Measurements from ENCODE around the gene CCNA2. TPM values are rescaled to one million over a fixed set of nuclear protein-coding genes. Genes with fewer than 3 reads are reported as not detected.

CCNA2 gene
- total RNA-seq, 1 experiment from 2014 or later: 105 TPM

GRCh38 chr4:121791481-121791880, 32.2 kb downstream of the CCNA2 start:
- Histone ChIP-seq H3K4me1 (ENCODE audit: insufficient read depth, low read length, poor library complexity, severe bottlenecking) (peaks cover 24% of the 10 kb centered on the region), H3K27me3 (replicated peaks; ENCODE audit: insufficient read depth, low read depth, low read length, poor library complexity) (no peaks in the 10 kb centered on the region), H3K36me3 (ENCODE audit: insufficient read depth, low read length, poor library complexity, severe bottlenecking) (no peaks in the 10 kb centered on the region), H3K9me3 (ENCODE audit: low read depth, low read length, poor library complexity, severe bottlenecking) (no peaks in the 10 kb centered on the region), H3K27ac (ENCODE audit: low read depth, low read length, poor library complexity, severe bottlenecking) (no peak overlapping the region), H3K4me3 (ENCODE audit: low read depth, low read length, poor library complexity, severe bottlenecking) (no peak overlapping the region)
- DNase-seq (ENCODE audit: low spot score): no peak
- no TSS peak for BruUV-seq (replicated peaks)
- intact Hi-C loops (cut with micrococcal nuclease; ENCODE audit: unreplicated experiment): no loop called here
- ChIA-PET POLR2A (ENCODE audit: low non-redundant PET) (no interaction called here), CTCF (no interaction called here)
- TF ChIP-seq EZH2 (IDR thresholded peaks at IDR 0.05; ENCODE audit: borderline replicate concordance, low read depth, low read length, poor library complexity, severe bottlenecking) (no peak), CTCF (conservative IDR thresholded peaks at IDR 0.05; ENCODE audit: low read depth, low read length) (no peak)

GRCh38 chr4:121790976-121791375, 32.7 kb downstream of the CCNA2 start:
- Histone ChIP-seq H3K9me3 (ENCODE audit: low read depth, low read length, poor library complexity, severe bottlenecking) (no peaks in the 10 kb centered on the region), H3K27ac (ENCODE audit: low read depth, low read length, poor library complexity, severe bottlenecking) (peak overlapping the region; percentile 28), H3K4me3 (ENCODE audit: low read depth, low read length, poor library complexity, severe bottlenecking) (no peak overlapping the region), H3K4me1 (ENCODE audit: insufficient read depth, low read length, poor library complexity, severe bottlenecking) (peaks cover 24% of the 10 kb centered on the region), H3K27me3 (replicated peaks; ENCODE audit: insufficient read depth, low read depth, low read length, poor library complexity) (no peaks in the 10 kb centered on the region), H3K36me3 (ENCODE audit: insufficient read depth, low read length, poor library complexity, severe bottlenecking) (no peaks in the 10 kb centered on the region)
- CTCF ChIA-PET: no interaction called here
- DNase-seq (ENCODE audit: low spot score): no peak
- intact Hi-C loops (cut with micrococcal nuclease; ENCODE audit: unreplicated experiment): no loop called here
- POLR2A ChIA-PET (ENCODE audit: low non-redundant PET): no interaction called here
- TF ChIP-seq CTCF (conservative IDR thresholded peaks at IDR 0.05; ENCODE audit: low read depth, low read length) (no peak), EZH2 (IDR thresholded peaks at IDR 0.05; ENCODE audit: borderline replicate concordance, low read depth, low read length, poor library complexity, severe bottlenecking) (no peak)
- BruUV-seq (replicated peaks): no TSS peak

GRCh38 chr4:121789960-121790829, 33.5 kb downstream of the CCNA2 start:
- DNase-seq (ENCODE audit: low spot score): peak; percentile 76
- no peak overlapping the region for H3K4me3 ChIP-seq (ENCODE audit: low read depth, low read length, poor library complexity, severe bottlenecking)

More at GRCh38 chr4:121789960-121790829, 33.5 kb downstream of the CCNA2 start:
- no TSS peak for BruUV-seq (replicated peaks)
- H3K4me1 ChIP-seq (ENCODE audit: insufficient read depth, low read length, poor library complexity, severe bottlenecking): peaks cover 24% of the 10 kb centered on the region
- no peaks in the 10 kb centered on the region for H3K36me3 ChIP-seq (ENCODE audit: insufficient read depth, low read length, poor library complexity, severe bottlenecking)
- ChIA-PET POLR2A (ENCODE audit: low non-redundant PET) (interaction anchor here (0.6 kb wide), 1 partner anchor 40 kb away, joined by 3 read pairs; no protein-coding TSS in a partner anchor), CTCF (no interaction called here)
- H3K9me3 ChIP-seq (ENCODE audit: low read depth, low read length, poor library complexity, severe bottlenecking): no peaks in the 10 kb centered on the region
- H3K27ac ChIP-seq (ENCODE audit: low read depth, low read length, poor library complexity, severe bottlenecking): peak overlapping the region; percentile 28
- intact Hi-C loops (cut with micrococcal nuclease; ENCODE audit: unreplicated experiment): no loop called here
- no peak for TF ChIP-seq CTCF (conservative IDR thresholded peaks at IDR 0.05; ENCODE audit: low read depth, low read length)
- no peak for TF ChIP-seq EZH2 (IDR thresholded peaks at IDR 0.05; ENCODE audit: borderline replicate concordance, low read depth, low read length, poor library complexity, severe bottlenecking)
- no peaks in the 10 kb centered on the region for H3K27me3 ChIP-seq (replicated peaks; ENCODE audit: insufficient read depth, low read depth, low read length, poor library complexity)

Measured in A673 (cell line).